VCaP (cell line): Measurements from ENCODE around the gene CAB39.
"Not testable (repeated sequence)": the region's sequence is repeated elsewhere in the genome, so short reads cannot be mapped to it uniquely, and the experiment has no call there.

Experiments used
- H3K27ac ChIP-seq: fragments of 450-650 bp; 2 replicates; pipeline ENCODE4 v1.5.1; 2017
- TF ChIP-seq, protein P1 (sequence below): fragments of 450-650 bp; conservative IDR thresholded peaks from 2 replicates; pipeline ENCODE4 v1.5.1; 2017; ENCODE audit warnings: mild to moderate bottlenecking, moderate library complexity

The CAB39 gene

DNA sequence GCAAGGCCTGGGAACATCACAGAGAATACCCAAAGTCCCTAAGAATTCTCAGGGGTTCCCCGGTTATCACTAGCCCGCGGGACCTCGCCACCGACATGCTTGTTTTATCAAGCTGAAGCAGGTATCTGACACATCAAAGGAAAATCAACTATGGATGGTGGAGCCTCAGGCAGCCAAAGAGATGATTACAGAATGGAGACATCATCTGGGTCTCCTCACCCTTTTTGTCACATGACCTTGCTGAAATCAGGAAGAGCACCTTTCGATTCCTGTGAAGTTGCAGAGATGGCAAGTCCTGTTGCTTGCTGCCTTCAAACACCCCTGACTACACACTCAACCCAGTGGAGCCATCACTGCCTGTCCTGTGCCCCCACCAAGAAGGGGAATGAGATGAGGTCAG lies 19.2 kb upstream of the CAB39 start:
- TF ChIP-seq, protein P1, sequence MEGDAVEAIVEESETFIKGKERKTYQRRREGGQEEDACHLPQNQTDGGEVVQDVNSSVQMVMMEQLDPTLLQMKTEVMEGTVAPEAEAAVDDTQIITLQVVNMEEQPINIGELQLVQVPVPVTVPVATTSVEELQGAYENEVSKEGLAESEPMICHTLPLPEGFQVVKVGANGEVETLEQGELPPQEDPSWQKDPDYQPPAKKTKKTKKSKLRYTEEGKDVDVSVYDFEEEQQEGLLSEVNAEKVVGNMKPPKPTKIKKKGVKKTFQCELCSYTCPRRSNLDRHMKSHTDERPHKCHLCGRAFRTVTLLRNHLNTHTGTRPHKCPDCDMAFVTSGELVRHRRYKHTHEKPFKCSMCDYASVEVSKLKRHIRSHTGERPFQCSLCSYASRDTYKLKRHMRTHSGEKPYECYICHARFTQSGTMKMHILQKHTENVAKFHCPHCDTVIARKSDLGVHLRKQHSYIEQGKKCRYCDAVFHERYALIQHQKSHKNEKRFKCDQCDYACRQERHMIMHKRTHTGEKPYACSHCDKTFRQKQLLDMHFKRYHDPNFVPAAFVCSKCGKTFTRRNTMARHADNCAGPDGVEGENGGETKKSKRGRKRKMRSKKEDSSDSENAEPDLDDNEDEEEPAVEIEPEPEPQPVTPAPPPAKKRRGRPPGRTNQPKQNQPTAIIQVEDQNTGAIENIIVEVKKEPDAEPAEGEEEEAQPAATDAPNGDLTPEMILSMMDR: no peak
- no peak overlapping the region for H3K27ac ChIP-seq

DNA sequence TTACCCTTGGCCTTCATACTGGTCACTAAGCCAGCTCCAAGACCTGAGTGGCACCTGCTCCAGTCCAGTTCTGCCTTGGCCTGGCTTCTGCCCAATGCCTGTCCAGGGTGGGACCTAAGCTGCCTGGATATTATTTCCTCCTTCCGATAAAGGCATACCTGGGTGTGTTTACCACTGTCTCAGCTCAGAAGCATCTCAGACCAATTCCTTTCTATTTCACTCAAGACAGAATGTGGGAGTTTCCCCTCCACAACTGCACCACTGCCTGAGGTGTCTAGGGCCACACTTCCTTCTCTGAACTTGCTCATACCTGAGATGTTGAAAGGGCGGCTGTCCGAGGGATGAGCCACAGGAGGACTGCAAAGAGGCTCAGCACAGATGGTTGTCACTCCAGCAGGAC lies 18.4 kb upstream of the CAB39 start:
- no peak overlapping the region for H3K27ac ChIP-seq
- TF ChIP-seq, protein P1: no peak

DNA sequence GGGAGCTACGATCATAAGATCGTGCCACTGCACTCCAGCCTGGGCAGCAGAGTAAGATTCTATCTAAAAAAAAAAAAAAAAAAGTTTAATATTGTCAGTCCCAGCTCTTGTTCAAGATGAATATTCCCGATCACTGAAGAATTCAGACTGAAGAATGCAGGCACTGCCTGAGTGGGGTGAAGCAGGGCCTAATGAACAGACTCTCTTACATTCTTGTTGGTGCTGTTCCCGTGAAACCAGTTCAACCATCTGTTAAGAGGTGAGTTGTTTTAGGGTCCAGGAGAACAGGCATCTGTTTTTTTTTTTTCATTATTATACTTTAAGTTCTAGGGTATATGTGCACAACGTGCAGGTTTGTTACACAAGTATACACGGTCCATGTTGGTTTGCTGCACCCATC lies 17.1 kb upstream of the CAB39 start:
- H3K27ac ChIP-seq: no peak overlapping the region
- TF ChIP-seq, protein P1: no peak

DNA sequence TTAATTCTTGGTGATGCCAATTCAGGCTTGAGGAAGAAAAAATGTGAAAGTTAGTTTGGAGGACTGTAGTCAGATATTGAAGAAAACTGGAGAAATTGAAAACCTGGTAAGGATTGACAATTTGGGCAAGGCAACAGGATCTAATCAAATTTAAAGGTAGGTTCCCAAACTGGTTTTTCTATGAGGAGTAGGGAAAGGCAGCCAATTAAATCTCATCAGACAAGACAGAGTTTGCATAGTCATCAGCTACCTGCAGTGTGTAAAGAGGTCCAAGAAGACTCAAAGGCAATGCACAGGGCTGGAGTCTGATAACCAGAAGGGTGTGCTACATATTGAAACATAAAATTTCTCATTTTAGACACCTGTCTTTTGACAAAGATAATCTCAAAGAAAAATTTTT lies 16.0 kb upstream of the CAB39 start:
- H3K27ac ChIP-seq: 0 out of 2 replicates have a peak overlapping the region, but pooled peaks have one; percentile 21
- TF ChIP-seq, protein P1: no peak

DNA sequence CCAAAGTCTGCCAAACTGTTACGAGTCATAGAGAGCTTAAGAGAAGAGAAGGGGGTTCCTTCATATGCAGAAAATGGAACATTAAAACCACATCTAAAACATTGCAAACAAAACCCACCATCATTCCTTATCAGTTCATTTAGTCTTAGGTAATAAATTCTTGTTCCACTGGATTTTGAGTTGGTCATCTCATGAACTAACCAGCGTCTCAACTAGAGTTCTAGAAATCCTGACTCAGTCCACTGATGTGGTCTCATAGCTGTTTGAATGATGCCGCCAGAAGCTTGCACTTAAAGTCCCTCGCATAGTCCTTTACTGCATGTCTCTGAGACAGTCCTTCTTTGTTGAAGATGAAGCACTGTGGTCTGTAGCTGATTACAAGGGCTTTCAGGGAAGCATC lies 15.0 kb upstream of the CAB39 start:
- TF ChIP-seq, protein P1: no peak

DNA sequence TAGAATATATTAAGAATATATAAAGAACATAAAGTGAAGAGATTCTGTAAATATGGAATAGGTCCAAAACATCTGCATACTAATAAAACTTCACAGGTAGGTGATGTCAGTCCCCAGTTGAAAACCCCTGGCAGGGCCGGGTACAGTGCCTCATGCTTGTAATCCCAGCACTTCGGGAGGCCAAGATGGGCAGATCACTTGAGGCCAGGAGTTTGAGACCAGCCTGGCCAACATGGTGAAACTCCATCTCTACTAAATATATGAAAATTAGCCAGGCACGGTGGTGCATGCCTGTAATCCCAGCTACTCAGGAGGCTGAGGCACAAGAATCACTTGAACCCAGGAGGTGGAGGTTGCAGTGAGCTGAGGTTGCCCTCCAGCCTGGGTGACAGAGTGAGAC lies 13.9 kb upstream of the CAB39 start:
- H3K27ac ChIP-seq: not testable (repeated sequence)

More for the DNA sequence above, 15.0 kb upstream of the CAB39 start:
- H3K27ac ChIP-seq: no peak overlapping the region

DNA sequence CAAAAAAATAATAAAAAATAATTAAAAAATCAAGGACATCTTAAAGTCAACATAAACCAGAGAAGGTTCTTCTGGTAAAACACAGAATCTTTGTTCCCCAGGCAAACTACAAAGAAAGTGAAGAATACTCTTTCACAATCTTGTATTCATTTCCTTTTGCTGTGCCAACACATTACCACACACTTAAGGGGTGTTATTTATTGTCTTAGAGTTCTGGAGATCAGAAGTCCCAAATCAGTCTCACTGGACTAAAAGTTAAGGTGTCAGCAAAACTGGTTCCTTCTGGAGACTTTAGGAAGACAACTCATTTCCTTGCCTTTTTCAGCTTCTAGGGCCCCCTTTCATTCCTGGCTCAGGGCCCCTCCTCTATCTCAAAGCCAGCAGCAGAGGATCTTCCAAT lies 12.2 kb upstream of the CAB39 start:
- H3K27ac ChIP-seq: no peak overlapping the region
- TF ChIP-seq, protein P1: no peak

DNA sequence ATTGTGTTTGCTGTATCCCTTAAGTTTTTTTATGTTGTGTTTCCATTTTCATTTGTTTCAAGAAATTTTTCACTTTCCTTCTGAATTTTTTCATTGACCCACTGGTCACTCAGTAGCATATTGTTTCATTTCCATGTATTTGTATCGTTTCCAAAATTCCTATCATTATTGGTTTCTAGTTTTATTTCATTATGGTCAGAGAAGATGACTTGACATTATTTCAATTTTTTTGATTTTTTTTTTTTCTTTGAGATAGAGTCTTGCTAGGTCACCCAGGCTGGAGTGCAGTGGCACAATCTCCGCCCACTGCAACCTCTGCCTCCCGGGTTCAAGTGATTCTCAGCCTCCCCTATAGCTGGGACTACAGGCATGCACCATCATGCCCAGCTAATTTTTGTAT lies 11.3 kb upstream of the CAB39 start:
- TF ChIP-seq, protein P1: no peak
- H3K27ac ChIP-seq: no peak overlapping the region

DNA sequence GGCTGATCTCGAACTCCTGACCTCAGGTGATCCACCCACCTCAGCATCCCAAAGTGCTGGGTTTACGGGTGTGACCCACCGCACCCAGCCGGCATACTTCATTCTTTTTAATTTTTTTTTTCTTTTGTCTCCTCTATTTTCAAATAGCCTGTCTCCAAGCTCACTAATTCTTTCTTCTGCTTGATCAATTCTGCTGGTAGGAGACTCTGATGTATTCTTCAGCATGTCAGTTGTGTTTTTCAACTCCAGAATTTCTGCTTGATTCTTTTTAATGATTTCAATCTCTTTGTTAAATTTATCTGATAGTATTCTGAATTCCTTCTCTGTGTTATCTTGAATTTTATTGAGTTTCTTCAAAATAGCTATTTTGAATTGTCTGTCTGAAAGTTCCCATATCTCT lies 10.2 kb upstream of the CAB39 start:
- not testable (repeated sequence) for H3K27ac ChIP-seq
